HCT116 (cell line): ENCODE data around the gene AZIN2.

Source experiments
- EZH2 ChIP-seq: fragments of 200-600 bp; sonication (generic); IDR thresholded peaks from 2 replicates; pipeline ENCODE4 v1.6.1; 2017; ENCODE audit warnings: antibody characterized with exemption, mixed run types
- POLR2A ChIP-seq: IDR thresholded peaks from 2 replicates; pipeline ENCODE4 v1.7.0; 2011; ENCODE audit warnings: borderline replicate concordance; ENCODE audit not compliant: insufficient read depth, insufficient read length; ENCODE audit errors: extremely low read depth
- POLR2AphosphoS5 ChIP-seq: IDR thresholded peaks from 2 replicates; pipeline ENCODE4 v1.6.1; 2011; ENCODE audit warnings: mild to moderate bottlenecking, low read depth, low read length, moderate library complexity
- RAD21 ChIP-seq: IDR thresholded peaks from 2 replicates; pipeline ENCODE4 v1.6.1; 2012; ENCODE audit warnings: low read depth, mild to moderate bottlenecking
- SIN3A ChIP-seq: IDR thresholded peaks from 2 replicates; pipeline ENCODE4 v1.6.1; 2012; ENCODE audit warnings: low read depth
- YY1 ChIP-seq: IDR thresholded peaks from 2 replicates; pipeline ENCODE4 v1.6.1; 2011; ENCODE audit warnings: low read length, low read depth, moderate library complexity, mild to moderate bottlenecking; ENCODE audit not compliant: insufficient replicate concordance; ENCODE audit errors: extremely low read depth
- ZFX ChIP-seq: fragments of 450-650 bp; IDR thresholded peaks from 2 replicates; pipeline ENCODE4 v1.6.1; 2017
- TF ChIP-seq, protein P1 (sequence below): IDR thresholded peaks from 2 replicates; pipeline ENCODE4 v1.6.1; 2012
- TF ChIP-seq, protein P2 (sequence below), 3 experiments: fragments of 200-600 bp in 1 of 3; sonication (generic) in 1 of 3; IDR thresholded peaks in 2 of 3; conservative IDR thresholded peaks in 1 of 3; 2 replicates each; pipeline ENCODE4 v1.5.1; 2012 to 2017; ENCODE audit warnings: low read depth in 2 of 3, low read length in 2 of 3, antibody characterized with exemption in 1 of 3, borderline replicate concordance in 1 of 3, control low read depth in 1 of 3, mild to moderate bottlenecking in 1 of 3, mixed read lengths in 1 of 3, mixed run types in 1 of 3, moderate library complexity in 1 of 3; ENCODE audit not compliant: insufficient read depth in 1 of 3
- TF ChIP-seq, protein P3 (sequence below): IDR thresholded peaks from 2 replicates; pipeline ENCODE4 v1.6.1; 2011; ENCODE audit warnings: mild to moderate bottlenecking, low read length, moderate library complexity; ENCODE audit not compliant: insufficient replicate concordance; ENCODE audit errors: extremely low read depth
- TF ChIP-seq, protein P4 (sequence below): IDR thresholded peaks from 2 replicates; pipeline ENCODE4 v1.6.1; 2012
- TF ChIP-seq, protein P5 (sequence below): IDR thresholded peaks from 2 replicates; pipeline ENCODE4 v1.6.1; 2012; ENCODE audit warnings: low read depth

DNA sequence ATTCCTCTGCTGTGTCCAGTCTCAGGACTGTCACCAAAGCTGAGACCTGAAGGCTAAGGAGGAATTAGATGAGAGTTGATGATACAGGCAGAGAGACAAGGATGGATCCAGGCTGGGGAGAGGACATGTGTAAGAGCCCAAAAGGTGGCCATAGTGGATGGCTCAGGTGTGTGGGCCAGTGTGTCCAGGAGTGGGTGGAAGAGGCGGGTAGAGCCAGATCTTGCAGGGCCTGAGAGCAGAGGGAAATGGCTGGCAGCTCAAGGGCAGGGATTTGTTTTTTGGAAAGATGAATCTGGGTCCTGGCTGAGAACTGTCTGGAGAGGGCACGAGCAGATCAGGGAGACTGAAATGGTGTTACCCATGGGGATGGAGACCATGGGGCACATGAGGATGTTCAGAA is 38.1 kb downstream of the AZIN2 start:
- TF ChIP-seq, protein P1, sequence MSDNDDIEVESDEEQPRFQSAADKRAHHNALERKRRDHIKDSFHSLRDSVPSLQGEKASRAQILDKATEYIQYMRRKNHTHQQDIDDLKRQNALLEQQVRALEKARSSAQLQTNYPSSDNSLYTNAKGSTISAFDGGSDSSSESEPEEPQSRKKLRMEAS, result no peak
- TF ChIP-seq, protein P2, sequence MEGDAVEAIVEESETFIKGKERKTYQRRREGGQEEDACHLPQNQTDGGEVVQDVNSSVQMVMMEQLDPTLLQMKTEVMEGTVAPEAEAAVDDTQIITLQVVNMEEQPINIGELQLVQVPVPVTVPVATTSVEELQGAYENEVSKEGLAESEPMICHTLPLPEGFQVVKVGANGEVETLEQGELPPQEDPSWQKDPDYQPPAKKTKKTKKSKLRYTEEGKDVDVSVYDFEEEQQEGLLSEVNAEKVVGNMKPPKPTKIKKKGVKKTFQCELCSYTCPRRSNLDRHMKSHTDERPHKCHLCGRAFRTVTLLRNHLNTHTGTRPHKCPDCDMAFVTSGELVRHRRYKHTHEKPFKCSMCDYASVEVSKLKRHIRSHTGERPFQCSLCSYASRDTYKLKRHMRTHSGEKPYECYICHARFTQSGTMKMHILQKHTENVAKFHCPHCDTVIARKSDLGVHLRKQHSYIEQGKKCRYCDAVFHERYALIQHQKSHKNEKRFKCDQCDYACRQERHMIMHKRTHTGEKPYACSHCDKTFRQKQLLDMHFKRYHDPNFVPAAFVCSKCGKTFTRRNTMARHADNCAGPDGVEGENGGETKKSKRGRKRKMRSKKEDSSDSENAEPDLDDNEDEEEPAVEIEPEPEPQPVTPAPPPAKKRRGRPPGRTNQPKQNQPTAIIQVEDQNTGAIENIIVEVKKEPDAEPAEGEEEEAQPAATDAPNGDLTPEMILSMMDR (IDR thresholded peaks at IDR 0.05 in 2 of 3, conservative IDR thresholded peaks at IDR 0.05 in 1 of 3; ENCODE audit: borderline replicate concordance in 1 of 3, insufficient read depth in 1 of 3, low read depth in 2 of 3, low read length in 2 of 3), result no peak
- no peak for TF ChIP-seq POLR2AphosphoS5
- no peak for TF ChIP-seq YY1
- TF ChIP-seq, protein P3, sequence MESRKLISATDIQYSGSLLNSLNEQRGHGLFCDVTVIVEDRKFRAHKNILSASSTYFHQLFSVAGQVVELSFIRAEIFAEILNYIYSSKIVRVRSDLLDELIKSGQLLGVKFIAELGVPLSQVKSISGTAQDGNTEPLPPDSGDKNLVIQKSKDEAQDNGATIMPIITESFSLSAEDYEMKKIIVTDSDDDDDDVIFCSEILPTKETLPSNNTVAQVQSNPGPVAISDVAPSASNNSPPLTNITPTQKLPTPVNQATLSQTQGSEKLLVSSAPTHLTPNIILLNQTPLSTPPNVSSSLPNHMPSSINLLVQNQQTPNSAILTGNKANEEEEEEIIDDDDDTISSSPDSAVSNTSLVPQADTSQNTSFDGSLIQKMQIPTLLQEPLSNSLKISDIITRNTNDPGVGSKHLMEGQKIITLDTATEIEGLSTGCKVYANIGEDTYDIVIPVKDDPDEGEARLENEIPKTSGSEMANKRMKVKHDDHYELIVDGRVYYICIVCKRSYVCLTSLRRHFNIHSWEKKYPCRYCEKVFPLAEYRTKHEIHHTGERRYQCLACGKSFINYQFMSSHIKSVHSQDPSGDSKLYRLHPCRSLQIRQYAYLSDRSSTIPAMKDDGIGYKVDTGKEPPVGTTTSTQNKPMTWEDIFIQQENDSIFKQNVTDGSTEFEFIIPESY, result no peak
- no peak for TF ChIP-seq RAD21
- TF ChIP-seq POLR2A, result no peak
- TF ChIP-seq, protein P4, sequence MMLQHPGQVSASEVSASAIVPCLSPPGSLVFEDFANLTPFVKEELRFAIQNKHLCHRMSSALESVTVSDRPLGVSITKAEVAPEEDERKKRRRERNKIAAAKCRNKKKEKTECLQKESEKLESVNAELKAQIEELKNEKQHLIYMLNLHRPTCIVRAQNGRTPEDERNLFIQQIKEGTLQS, result no peak
- TF ChIP-seq, protein P5, sequence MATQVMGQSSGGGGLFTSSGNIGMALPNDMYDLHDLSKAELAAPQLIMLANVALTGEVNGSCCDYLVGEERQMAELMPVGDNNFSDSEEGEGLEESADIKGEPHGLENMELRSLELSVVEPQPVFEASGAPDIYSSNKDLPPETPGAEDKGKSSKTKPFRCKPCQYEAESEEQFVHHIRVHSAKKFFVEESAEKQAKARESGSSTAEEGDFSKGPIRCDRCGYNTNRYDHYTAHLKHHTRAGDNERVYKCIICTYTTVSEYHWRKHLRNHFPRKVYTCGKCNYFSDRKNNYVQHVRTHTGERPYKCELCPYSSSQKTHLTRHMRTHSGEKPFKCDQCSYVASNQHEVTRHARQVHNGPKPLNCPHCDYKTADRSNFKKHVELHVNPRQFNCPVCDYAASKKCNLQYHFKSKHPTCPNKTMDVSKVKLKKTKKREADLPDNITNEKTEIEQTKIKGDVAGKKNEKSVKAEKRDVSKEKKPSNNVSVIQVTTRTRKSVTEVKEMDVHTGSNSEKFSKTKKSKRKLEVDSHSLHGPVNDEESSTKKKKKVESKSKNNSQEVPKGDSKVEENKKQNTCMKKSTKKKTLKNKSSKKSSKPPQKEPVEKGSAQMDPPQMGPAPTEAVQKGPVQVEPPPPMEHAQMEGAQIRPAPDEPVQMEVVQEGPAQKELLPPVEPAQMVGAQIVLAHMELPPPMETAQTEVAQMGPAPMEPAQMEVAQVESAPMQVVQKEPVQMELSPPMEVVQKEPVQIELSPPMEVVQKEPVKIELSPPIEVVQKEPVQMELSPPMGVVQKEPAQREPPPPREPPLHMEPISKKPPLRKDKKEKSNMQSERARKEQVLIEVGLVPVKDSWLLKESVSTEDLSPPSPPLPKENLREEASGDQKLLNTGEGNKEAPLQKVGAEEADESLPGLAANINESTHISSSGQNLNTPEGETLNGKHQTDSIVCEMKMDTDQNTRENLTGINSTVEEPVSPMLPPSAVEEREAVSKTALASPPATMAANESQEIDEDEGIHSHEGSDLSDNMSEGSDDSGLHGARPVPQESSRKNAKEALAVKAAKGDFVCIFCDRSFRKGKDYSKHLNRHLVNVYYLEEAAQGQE, result no peak
- no peak for TF ChIP-seq SIN3A
- no peak for TF ChIP-seq EZH2
- TF ChIP-seq ZFX, result no peak
